NCI-H2029 treated with DMSO at 0.1 percent for 48 hours (cell line): ENCODE measurements around the gene REG4.

Experiments
- DNase-seq: peaks from one replicate; lab custom pipeline; 2025; lab: John Stamatoyannopoulos, UW

Gene REG4

DNA sequence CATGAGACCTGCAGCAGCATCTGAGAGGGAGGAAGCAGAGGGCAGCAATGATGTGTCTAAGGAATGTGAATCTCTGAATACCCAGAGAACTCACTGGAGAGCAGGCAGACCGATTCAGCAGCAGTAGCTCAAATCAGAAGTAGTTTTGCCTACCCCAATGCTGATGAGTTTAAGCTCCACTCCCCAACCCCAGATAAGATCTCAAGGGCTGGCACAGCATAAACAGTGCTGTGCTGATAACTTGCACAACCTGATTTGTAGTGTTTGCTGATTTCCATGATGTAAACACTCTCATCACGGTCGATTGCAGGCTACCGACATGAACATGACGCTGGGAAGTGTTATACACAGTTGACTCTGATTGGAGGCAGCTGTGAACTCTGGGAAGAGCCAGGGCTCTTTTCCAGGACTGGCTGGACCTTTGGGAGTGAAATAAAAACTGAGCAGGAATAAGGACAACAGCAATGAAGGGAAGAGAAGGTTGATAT, 31.3 kb downstream of the REG4 start:
- peak; percentile 71 for DNase-seq

DNA sequence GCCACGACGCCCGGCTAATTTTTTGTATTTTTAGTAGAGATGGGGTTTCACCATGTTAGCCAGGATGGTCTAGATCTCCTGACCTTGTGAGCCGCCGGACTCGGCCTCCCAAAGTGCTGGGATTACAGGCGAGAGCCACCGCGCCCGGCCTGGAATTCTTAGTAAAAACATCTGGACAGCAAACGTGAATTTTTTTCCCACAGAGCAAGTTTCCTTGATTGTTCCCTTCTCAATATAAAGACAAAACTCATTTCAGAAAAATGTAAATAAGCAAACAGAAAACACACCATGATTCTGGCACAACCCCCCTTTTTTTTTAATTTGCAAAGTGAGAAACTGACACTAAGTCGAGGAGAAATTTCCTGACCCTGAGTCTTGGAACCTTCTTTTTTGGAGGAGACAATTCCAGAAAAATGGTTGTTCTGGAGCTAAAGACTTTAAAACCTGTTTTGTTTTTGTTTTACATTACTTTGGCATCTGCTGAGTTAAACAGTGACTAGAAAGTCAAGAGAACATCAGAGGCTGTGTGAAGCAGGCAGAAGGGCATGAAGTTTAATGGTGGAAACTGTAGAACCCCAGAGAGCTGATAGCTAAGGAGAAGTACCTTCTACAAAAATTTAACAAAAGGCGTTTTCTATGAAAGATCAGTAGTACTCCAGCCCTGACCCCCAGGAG, 32.2 kb downstream of the REG4 start:
- DNase-seq, result no peak

- no peak for DNase-seq
Observed at GRCh38 chr1:119778359-119778758, 32.9 kb downstream of the REG4 start.

GRCh38 chr1:119774746-119775490, 36.3 kb downstream of the REG4 start:
- DNase-seq, result no peak

DNA sequence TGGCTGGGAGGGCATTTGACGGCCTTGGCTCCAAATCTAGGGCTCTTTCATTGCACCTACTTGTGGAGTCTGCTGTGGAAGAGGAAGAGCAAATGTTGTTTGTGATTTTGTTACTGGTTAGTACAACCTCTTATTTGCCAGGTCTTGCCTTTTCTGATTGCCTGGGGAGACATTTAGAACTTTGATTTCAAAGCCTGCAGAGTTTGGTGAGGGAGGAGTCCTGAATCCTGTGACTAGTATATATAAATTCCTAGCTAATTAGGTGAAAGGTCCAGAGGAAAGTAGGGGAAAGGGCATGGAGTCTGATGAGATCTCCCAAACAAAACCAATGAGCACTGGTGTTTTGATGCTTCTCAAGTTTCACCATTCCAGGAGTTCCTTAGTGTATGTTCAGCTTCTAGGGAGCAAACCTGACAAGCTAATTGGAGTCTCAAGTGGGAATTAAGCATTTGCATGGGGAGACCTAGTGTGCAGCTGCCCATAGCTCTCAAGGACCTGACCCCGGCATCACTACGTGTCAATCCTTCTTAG, 37.5 kb downstream of the REG4 start:
- DNase-seq, result peak; percentile 65

DNA sequence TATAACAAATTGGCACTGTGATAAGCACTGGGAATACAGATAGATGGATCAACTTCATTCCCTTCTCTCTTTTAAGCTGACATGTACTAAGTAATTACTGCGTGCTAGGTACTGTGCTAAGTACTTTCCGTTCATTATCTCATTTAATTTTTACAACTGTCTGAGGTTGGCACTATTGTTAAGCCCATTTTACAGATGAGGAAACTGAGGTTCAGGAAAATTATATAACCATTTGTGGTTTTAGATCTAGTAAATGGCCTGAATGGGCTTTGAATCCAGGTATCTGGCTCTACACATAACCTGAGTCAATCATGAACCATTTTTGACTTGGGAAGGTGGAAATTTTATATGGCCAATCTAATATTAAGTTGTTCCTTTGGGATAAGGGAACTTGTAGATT, 39.0 kb downstream of the REG4 start:
- DNase-seq, result no peak

DNA sequence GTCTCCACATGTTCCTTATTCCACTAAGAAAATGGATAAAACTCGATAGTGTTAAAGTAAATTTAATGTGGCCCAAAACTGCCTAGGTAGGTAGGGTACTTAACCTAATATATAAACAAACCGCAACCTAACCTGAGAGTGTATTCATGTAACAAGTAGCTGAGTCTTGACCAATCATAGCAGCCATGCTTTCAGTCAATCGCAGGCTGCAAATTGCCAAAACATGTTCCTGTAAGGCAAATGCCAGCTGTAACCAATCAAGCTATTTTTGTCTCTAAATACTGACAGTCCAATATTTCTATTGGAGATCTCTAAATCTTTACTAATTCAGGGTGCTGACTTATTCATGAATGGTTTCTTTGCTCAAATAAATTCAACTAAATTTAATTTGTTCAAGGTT, 39.5 kb downstream of the REG4 start:
- peak; percentile 44 for DNase-seq

- DNase-seq, result no peak
Observed at GRCh38 chr1:119771016-119771415, 40.2 kb downstream of the REG4 start.

DNA sequence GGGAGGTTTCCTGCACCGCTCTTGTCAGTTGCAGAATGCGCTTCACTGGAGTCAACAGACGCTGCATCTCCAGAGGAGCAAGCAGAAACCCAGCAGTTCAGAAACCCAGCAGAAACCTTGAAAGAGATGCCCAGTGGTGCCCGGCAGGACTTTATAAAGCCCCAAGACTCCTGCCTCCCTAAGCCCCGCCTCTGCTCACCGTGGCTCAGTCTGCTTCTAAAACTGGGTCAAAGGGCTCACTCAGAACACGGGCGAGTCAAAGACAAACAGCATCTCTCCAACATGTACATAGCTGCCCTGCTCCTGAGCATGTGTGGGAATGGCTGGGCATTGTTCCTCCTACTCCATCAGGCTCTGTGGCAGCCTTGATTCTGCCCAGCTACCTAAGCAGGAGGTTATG, 42.5 kb downstream of the REG4 start, which contains the start of gene HMGCS2:
Gene HMGCS2 (minus strand): TSS at position 128 of the 400 bp plus-strand sequence. CDS start 61 bp downstream, at position 67.
- no peak for DNase-seq

GRCh38 chr1:119767486-119767885, 43.8 kb downstream of the REG4 start:
- no peak for DNase-seq

DNA sequence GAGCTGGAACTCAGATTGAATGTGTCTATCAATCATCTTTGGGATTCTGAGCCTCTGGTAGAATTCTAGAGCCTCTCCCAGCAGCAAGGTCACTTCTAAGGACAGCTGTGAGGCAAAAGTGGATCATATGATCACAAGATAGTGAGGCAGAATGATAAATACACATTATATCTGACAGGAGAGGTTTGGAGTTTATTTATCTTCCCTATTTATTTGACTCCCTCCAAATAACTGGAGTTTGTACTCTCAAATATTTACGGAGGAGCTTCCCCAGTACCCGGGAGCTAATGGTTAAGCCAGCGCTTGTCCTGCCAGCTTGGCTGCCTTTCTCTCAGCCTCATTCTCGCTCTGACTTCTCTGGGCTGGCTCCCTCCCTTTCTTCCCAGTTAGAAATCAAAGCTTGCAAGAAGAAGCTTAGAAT, 44.9 kb downstream of the REG4 start:
- DNase-seq, result no peak

DNA sequence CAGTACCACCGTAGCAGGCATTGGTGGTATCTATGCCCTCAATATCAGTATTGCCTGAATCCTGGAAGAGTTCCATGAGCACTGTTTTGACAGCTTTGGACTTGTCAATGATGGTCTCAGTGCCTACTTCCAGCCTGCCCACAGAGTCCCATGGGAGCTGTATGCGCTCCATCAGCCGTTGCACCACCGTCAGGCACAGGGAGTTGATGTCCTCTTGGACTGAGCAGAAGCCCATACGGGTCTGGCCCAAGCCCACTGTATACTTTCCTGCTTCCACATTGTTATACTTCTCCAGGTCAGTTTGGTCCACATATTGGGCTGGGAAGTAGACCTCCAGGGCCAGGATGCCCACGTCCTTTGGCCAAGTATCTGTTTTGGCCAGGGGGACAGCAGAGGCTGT, 47.0 kb downstream of the REG4 start:
- DNase-seq, result no peak

DNA sequence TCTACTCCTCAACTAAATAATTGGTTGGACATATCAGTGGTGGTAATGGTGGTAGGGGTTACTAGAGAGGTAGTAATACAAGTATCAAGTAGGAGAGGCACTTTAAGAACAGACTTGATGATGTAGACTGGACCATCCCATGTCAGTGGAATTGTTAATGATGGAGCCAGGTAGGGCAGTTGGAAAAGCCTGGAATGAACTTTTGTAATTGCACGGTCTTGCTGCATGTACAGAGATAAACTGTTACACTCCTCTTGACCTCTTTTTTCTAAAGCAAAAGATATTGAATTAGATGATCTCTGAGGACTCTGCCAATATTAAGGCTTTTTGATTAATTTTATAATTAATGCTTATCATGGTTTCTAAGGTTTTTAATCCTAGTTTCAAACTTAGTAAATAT, 48.3 kb downstream of the REG4 start:
- DNase-seq, result no peak

DNA sequence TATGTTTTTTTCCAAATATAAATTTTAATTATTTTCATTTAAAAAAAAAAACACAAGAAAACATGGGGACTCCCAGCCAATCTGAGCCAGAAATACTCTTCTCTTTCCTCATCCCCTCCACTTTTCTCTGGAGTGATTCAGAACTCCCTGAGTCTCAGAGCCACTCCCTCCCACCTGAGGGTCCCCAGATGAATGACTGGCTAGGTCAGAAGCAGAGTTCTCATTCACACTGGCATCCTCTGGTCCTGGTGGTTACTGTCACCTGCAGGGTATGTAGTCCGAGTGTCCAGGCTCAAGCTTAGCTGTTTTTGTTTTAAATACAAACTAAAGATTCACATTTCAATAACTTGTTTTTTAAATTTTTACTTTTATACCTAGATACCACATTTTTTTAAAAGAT, 48.9 kb downstream of the REG4 start:
- no peak for DNase-seq

DNA sequence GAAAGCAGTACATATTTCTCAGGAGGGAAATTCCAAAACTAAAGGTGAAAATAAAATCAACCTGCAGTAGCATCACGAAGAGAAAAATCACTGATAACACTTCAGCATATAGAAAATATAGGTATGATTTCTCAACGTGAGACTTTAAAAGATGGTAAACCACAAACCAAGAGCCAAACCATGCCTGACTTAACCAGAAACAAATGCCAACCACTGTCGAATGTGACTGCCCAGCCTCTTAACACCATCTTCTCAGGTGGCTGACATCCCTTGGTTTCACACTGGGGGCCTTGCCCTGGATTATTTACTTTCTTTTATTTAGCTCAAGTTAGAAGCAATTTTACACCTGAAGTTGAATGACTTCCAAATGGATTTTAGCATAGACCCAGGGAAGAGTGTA, 52.7 kb downstream of the REG4 start:
- no peak for DNase-seq

- no peak for DNase-seq
Observed at GRCh38 chr1:119752592-119752991, 58.7 kb downstream of the REG4 start.

GRCh38 chr1:119748040-119748439, 63.2 kb downstream of the REG4 start:
- DNase-seq, result no peak

DNA sequence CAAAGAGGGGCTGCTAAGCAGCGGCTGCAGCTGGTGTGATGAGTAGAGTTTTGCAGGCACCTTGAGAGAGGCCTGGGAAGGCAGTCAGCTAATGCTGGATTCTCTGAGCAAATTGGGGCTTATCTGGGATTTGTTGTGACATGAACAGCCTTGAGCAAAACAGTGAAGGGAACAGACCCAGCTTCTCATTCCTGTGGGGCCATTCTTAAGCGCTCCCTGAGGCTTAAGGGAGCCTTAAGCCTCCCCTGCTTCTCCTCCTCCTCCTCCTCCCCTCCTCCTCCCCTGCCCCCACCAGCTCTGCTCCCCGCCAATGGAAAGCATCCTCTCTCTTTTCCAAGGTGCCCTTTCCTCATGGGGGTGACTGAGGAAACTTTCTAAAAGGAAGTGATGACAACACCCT, 63.8 kb downstream of the REG4 start:
- no peak for DNase-seq

DNA sequence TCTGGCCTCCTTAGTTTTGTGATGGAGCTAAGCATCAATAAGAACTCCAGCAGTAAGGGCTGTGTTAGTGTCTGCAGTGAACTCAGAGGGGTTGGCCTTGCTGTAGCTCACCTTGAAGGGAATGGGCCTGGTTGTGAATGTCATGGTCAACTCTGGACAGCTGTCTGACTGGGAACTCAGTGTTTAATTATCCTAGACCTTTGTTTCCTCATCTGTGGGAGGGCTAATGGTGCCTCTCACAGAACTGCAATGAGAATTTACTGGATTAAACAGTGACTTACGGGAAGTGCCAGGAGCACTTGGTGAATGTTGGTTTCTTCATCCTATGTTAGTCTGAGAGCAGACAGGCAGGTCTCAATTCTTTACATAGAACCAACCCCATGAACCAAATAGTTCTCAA, 66.2 kb downstream of the REG4 start:
- no peak for DNase-seq

DNA sequence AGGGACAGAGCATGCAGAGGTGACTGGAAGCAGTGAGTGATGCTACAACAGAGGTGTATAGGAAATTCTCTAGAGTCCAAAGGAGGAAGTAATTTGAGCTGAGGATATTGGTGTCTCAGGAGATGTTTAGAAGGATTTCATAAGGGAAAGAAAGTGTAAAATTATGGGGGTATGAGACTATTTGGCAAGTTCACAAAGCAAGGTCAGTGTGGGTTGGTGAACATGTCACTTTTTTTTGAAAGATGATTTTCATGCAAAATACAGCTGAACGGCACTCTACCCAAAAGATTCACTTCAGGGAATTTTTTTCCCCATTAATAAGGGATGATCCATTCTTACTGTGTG, 66.7 kb downstream of the REG4 start:
- DNase-seq, result no peak
